Fibroblast of peridontal ligament (primary cell): Measurements from ENCODE around the gene DIO1.

Experiments
- DNase-seq: peaks from one replicate; pipeline ENCODE4 v3.0.0-alpha.2; 2010; ENCODE audit errors: extremely low read depth

Gene DIO1

GRCh38 chr1:53942127-53942957, 48.4 kb downstream of the DIO1 start:
- DNase-seq: no peak

GRCh38 chr1:53943090-53943489, 49.1 kb downstream of the DIO1 start:
- no peak for DNase-seq

DNA sequence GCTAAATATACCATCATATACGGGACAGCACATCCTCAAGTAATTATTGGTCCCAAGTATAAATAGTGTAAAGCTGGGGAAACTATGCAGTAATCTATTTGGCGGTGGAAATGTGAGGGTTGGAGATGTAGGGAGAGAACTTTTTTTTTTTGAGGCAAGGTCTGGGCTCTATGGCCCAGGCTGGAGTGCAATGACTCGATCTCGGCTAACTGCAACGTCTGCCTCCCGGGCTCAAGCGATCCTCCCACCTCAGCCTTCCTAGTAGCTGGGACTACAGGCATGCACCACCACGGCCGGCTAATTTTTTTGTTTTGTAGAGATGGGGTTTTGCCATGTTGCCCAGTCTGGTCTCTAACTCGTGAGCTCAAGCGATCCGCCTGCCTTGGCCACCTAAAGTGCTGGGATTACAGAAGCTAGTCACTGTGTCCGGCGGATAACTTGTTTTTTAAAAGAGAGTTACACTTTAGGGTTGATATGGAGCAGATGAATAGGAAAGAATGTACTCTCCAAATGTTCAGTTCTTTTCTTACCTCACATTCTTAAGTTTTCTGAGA, 49.6 kb downstream of the DIO1 start:
- DNase-seq: no peak

GRCh38 chr1:53944469-53945182, 50.6 kb downstream of the DIO1 start:
- peak; percentile 22 for DNase-seq

DNA sequence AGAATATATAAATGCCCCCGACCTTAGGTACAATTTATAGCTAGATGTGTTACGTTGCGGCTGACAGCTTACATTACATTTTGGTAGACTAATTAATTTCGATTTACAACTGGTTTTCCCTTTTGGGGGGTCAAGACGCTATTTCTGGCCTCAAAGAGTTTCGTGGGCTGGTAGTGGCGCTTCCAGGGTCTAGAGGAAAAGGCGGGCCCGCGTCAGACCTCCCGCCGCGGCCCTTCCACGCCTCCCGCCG, 51.1 kb downstream of the DIO1 start:
- DNase-seq: no peak

DNA sequence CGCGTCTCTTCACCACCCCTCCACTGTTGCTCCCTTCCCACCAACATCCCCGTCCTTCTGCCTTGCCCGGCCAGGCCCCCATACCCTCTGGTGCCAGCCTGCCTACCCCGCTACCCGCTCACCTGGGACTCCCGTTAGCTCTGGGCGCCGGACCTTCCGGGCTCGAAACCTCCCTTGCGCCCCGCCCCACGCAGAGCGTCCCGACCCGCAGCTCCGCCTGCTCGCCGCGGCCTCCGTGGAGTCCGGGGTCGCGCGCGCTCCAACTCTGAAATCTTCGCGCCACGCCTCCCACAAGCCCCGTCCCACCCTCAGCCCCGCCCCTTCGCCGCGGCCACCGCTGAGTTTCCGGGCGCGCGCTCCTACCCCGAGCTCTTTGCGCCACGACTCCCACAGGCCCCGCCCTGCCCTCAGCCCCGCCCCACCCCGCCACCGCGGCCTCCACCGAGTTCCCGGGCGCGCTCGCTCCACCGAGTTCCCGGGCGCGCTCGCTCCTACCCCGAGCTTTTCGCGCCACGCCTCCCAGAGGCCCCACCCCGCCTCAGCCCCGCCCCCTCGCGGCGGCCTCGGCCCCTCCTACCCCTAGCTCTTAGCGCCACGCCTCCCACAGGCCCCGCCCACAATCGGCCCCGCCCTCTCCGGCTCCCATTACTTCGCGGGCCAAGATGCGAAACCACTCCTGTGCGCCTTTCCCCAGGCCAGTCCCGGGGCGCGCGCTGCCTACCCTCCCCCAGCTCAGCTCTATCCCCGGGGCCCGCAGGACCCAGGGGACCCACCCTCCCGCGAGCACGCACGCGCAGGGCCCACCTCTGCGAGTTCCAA, 51.7 kb downstream of the DIO1 start, which contains the start of gene IFT25:
Gene IFT25 (minus strand): TSS at position 267 of the 819 bp plus-strand sequence. CDS start 5,617 bp downstream, outside the sequence.
- DNase-seq: peak; percentile 94

GRCh38 chr1:53946252-53947171, 52.5 kb downstream of the DIO1 start, which contains the start of gene LRRC42:
TSS of gene LRRC42 (plus strand) at chr1:53946350. CDS start at chr1:53952000, 5,650 bp downstream.
- no peak for DNase-seq

DNA sequence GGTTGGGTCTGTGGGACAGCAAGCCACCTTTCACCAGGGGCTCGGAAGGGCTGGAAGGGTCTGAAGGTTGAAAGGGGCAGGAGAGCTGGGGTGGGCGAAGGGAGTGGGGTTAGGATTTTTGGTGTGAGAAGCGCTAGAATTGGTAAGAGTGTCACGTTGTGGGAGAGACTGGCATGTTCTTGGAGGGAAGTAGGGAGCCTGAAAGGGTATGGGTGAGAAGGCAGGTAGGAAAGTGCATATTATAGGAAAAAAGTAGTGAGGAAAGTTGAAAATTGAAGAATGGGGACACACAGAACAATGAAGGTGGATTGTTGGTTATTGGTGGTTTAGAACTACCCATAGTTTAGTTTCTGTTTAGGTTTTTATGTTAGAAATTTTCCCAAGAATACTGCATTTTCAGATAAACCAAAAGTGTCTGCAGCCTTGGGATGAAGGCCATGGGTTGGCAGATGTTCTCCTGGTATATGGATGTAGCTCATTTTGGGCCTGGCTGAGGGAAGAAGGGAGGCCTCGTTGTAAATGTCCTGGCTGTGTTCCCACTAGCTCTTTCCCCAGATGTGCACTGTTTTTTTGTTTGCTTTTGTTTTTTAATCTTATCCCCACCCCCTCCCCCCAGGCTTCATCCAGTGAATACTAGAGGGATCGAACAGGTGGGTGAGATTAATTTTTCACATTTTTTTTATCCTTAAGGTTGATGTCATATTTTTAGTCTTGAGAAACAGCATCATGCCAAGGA, 53.4 kb downstream of the DIO1 start:
- DNase-seq: no peak

- peak; percentile 76 for DNase-seq
These were observed 54.3 kb downstream of the DIO1 start for GRCh38 chr1:53948291-53948690.

GRCh38 chr1:53949023-53949990, 55.3 kb downstream of the DIO1 start:
- peak; percentile 67 for DNase-seq

- DNase-seq: no peak
These were observed 57.7 kb downstream of the DIO1 start for GRCh38 chr1:53951697-53952096.

GRCh38 chr1:53954128-53954527, 60.1 kb downstream of the DIO1 start:
- no peak for DNase-seq

DNA sequence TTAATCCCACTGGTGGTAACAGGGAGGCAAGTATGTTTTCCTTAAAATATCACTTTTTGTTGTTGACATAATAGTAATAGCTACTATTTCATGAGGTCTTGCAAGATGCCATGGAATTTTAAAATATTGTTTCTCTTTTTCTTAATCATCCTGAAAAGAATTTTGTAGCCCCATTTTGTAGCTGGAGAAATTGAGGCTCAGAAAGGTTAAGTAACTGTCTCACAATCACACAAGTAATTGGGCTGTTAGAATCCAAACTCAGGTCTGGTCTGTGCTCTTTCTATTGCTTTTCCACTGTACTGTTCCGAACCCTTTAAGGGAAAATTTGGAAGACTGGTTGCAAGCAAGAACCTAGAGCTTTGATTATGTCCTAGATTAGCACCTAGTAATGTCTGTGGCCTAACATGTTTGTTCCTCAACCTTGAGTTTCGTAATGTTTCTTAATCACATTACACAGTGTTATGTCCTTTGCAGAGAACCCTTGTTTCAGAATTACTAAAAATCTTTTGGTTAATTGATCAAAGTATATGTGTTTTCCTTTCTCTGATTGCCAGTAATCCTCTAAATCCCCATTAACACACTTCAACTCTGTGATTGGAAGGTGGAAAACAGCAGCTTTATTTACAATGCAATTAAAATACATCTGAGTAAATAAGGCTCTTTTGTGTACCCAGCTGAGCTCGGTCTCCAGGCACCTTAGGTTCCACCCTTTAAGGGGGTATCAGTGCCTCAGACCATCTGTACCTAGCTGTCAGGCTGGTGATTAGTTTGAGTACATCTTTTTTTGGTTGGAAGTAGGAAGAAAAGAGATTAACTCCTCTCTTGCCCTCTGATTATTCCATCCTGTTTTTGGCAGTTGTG, 62.6 kb downstream of the DIO1 start:
- DNase-seq: no peak

- no peak for DNase-seq
These were observed 63.3 kb downstream of the DIO1 start for GRCh38 chr1:53957194-53957818.

GRCh38 chr1:53959664-53960250, 65.8 kb downstream of the DIO1 start:
- peak; percentile 46 for DNase-seq
